CD4-positive, alpha-beta T cell treated with Interleukin-4 for 1 hour (primary cell): ENCODE results near the gene CRACDL.

Experiments
- DNase-seq, 2 donors: peaks; one replicate each; pipeline ENCODE4 v3.0.0-alpha.2; 2020 to 2022

The CRACDL gene

GRCh38 chr2:98924038-98924830 is 11.8 kb downstream of the CRACDL start:
- DNase-seq = no peak

GRCh38 chr2:98923244-98923940 is 12.6 kb downstream of the CRACDL start:
- no peak for DNase-seq

GRCh38 chr2:98921062-98921461 is 15.0 kb downstream of the CRACDL start:
- no peak for DNase-seq

GRCh38 chr2:98917031-98917471 is 19.0 kb downstream of the CRACDL start:
- no peak for DNase-seq

GRCh38 chr2:98915751-98916358 is 20.2 kb downstream of the CRACDL start:
- no peak for DNase-seq

- no peak for DNase-seq
These were observed 21.1 kb downstream of the CRACDL start for GRCh38 chr2:98914713-98915580.

GRCh38 chr2:98913916-98914712 is 21.9 kb downstream of the CRACDL start:
- no peak for DNase-seq

- no peak for DNase-seq
These were observed 22.8 kb downstream of the CRACDL start for GRCh38 chr2:98912957-98913915.

- DNase-seq = no peak
These were observed 23.7 kb downstream of the CRACDL start for GRCh38 chr2:98912221-98912851.

GRCh38 chr2:98911376-98912154 is 24.5 kb downstream of the CRACDL start:
- DNase-seq = no peak

GRCh38 chr2:98911126-98911375 is 25.0 kb downstream of the CRACDL start:
- no peak for DNase-seq

GRCh38 chr2:98910349-98911125 is 25.5 kb downstream of the CRACDL start:
- DNase-seq = no peak

GRCh38 chr2:98909317-98910211 is 26.5 kb downstream of the CRACDL start:
- no peak for DNase-seq

GRCh38 chr2:98908931-98909316 is 27.1 kb downstream of the CRACDL start:
- no peak for DNase-seq

GRCh38 chr2:98907966-98908905 is 27.8 kb downstream of the CRACDL start:
- DNase-seq = no peak

GRCh38 chr2:98907385-98907784 is 28.6 kb downstream of the CRACDL start:
- no peak for DNase-seq
